IMR-90 (cell line): ENCODE measurements around the gene ZSCAN18.

Source experiments
- CTCF ChIP-seq: conservative IDR thresholded peaks from 2 replicates; pipeline ENCODE4 v1.5.1; 2012; ENCODE audit warnings: mild to moderate bottlenecking, low read depth, low read length, improper control_type of control experiment
- POLR2A ChIP-seq: IDR thresholded peaks from 2 replicates; pipeline ENCODE4 v1.6.1; 2012; ENCODE audit warnings: mild to moderate bottlenecking, low read depth, low read length
- RCOR1 ChIP-seq: IDR thresholded peaks from 2 replicates; pipeline ENCODE4 v1.6.1; 2012; ENCODE audit warnings: mild to moderate bottlenecking, low read length, improper control_type of control experiment; ENCODE audit not compliant: insufficient replicate concordance

GRCh38 chr19:58108546-58108817, 10.5 kb upstream of the ZSCAN18 start:
- TF ChIP-seq CTCF (no peak), POLR2A (no peak), RCOR1 (no peak)
